GM21528 (cell line): ENCODE data around the gene MND1.

Experiments
- ATAC-seq: cut with Tn5 transposase; IDR thresholded peaks from one replicate; pipeline ENCODE4 v1.9.1; 2021; ENCODE audit warnings: mild to moderate bottlenecking, moderate library complexity; ENCODE audit not compliant: unreplicated experiment, low FRiP score

MND1 gene, protein sequence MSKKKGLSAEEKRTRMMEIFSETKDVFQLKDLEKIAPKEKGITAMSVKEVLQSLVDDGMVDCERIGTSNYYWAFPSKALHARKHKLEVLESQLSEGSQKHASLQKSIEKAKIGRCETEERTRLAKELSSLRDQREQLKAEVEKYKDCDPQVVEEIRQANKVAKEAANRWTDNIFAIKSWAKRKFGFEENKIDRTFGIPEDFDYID

GRCh38 chr4:153344131-153345011, at the start of gene MND1:
Gene MND1 (plus strand): TSS chr4:153344688. CDS start chr4:153344738, 50 bp downstream.
- peak; percentile 81 for ATAC-seq

DNA sequence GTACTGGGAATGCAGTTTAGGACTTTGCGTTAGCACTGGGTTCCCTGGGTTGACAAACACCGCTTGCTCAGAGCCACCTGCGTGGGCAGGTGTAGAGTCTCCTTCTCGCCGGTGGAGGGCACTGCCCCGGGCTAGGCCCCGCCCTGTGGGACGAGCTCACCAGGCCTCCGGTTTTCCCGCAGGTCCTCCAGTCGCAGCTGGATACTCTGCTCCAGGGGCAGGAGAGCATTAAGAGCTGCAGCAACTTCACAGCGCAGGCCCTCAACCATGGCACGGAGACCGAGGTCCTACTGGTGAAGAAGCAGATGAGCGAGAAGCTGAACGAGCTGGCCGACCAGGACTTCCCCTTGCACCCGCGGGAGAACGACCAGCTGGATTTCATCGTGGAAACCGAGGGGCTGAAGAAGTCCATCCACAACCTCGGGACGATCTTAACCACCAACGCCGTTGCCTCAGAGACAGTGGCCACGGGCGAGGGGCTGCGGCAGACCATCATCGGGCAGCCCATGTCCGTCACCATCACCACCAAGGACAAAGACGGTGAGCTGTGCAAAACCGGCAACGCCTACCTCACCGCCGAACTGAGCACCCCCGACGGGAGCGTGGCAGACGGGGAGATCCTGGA, 49.2 kb upstream of the MND1 start:
- ATAC-seq, result no peak

GRCh38 chr4:153296040-153296823, 48.3 kb upstream of the MND1 start:
- ATAC-seq, result no peak

DNA sequence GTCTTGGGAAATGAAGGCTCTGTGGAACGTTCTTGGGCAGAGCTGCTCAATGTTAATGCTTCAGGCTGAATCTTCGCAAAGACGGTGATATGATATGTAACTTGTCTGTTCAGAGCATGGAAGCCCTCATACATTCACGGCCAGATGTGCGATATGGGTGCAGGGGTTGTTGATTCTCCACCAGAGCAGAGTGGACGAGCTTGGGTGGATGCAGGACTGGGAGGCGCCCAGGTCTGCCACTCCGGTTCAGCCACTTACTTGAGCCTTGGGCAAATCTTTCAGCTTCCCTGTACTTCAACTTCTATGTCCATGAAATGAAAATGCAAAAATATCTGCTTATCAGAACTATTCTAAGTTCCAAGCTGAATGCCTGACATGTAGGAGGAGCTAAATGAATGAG, 47.4 kb upstream of the MND1 start:
- ATAC-seq, result no peak

GRCh38 chr4:153310793-153311192, 33.7 kb upstream of the MND1 start:
- no peak for ATAC-seq

DNA sequence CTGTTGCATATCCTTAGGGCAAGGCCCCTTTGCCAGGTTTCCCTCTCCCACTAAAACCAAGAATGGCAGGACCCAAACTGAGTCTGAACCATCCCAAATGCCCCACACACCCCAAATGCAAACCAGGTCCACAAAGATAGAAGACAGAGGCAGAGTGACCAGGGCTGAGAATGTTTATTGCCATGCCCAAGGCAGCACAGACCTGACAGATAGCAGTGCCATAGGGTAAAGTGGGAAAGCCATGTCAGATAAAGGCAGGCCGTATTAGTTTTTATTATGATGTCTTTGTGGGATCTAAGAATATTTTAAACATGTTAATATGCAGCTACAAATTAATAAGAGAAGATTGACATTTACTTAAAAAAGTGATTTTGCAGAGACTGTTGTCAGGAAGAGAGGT, 29.6 kb upstream of the MND1 start:
- no peak for ATAC-seq

DNA sequence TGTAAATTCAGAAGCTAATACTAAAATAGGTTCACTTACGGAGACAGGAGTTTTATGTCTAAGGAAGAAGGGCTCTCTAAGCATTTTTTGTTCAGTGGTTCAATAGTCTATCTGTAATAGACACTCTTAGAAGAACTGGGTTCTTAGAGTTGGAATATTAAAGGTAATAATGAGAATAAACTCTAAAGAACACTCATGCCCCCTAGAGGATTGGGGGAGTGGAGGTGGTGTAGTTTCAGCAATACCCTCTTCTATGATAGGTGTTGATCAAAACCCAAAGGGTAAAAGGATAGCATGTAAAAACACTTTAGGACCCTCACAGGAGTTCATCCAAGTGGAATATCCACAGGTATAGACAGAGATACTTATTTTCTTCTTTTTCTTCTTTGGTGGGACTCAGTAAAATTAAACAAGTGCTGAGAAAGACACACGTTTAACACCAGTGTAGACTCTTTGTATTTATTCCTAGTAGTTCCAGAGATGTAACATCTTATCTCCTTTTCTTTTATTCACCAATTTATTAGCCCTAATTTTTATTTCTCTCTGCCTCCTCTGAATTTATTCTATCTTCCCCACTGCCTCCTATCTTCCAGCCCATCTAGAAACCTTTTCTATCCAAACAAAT, 25.7 kb upstream of the MND1 start:
- ATAC-seq, result no peak

DNA sequence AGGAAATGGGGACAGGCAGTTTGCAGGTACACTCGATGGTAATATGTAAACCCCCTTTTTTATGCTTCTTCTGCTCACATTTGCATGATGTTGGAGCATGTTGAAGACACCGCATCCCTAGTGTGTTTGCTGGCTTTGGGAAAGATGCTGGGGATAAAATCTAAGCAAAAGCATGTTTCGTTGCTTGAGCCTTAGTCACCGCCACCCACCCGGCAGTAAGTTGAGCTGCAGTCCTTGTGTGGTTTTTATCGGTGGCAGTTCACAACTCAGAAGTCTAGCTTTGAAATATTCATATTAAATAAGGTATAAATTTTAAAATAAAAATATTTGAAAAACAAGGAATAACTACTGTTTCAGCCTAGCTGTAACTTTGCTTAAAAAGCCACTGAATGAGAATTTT, 21.7 kb upstream of the MND1 start:
- ATAC-seq, result no peak

- no peak for ATAC-seq
Measured at GRCh38 chr4:153324046-153324445, 20.4 kb upstream of the MND1 start.

DNA sequence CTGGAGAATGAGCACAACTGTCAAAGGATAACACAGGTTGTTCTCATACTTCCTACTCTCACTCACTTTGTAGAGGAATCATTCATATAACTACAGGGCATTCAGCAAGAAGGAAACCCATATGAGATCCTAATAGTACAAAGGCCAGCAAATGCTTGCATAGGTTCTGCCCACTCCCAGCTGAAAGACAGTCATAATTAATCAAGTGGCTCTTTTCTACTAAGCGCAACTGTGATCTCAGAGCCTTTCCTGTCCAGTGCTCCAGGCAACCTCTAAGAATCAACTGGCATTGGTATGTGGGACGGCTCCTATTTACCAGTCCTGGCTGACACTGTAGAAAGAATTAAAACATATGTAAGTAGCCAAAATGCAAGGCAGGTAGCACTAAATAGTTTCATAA, 18.9 kb upstream of the MND1 start:
- ATAC-seq, result no peak

GRCh38 chr4:153326513-153326912, 18.0 kb upstream of the MND1 start:
- no peak for ATAC-seq

DNA sequence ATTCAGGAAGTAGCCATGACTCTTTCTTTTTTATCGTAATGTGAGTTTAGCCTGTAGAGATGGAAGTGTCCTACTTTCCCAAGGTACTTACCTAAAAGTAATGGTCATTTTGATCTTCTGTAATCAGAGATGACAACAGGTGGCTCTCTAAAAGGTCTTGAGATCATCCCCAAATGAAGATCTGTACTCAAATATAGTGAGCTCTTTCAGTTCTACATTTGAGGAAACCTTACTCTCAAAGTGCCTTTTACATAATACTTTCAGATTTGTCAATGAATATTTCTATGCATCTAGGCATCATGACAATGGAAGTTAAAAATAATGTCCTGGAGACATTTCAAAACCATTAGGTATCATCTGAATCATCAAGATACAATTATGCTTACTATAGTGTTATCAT, 17.2 kb upstream of the MND1 start:
- no peak for ATAC-seq

DNA sequence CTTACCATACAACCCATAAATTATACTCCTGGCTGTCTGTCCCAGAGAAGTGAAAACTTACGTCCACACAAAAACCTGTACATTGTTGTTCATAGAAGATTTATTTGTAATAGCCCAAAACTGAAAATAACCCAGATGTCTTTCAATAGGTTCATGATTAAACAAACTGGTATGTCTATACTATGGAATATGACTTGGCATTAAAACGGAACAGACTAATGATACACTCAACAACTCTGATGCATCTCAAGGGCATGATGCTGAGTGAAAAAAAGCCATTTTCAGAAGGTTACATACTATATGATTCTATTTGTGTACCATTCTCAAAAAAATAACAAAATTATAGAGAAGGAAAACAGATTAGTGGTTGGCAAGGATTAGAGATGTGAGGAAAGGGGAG, 11.6 kb upstream of the MND1 start:
- no peak for ATAC-seq

GRCh38 chr4:153333874-153334273, 10.6 kb upstream of the MND1 start:
- ATAC-seq, result no peak

GRCh38 chr4:153335665-153336064, 8.8 kb upstream of the MND1 start:
- no peak for ATAC-seq

GRCh38 chr4:153337686-153338085, 6.8 kb upstream of the MND1 start:
- ATAC-seq, result no peak

DNA sequence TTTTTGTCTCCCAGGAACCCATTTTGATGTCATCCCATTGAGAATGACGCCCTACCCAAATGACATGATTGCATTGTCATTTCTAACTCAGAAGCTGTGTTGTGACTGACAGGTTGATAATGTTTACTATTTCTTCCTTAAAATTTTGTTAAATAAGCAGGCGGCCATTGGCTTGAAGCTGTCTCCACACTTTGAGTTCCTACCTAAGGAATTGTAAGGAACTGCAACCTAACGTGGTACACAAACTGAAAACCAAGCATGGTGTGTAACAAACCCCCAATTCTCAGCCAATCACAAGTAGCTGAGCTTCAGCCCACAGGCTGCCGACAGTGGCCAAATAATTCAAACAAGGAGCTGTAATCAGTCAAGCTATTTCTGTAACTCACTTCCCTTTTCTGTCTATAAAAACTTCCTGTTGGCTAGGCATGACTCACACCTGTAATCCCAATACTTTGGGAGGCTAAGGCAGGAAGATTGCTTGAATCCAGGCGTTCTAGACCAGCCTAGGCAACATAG, 2.9 kb upstream of the MND1 start:
- no peak for ATAC-seq

- no peak for ATAC-seq
Measured at GRCh38 chr4:153342751-153343552, 1.5 kb upstream of the MND1 start.
